Erythroblast (primary cell): ENCODE results near the gene FUT8.

Source experiments
- GATA1 ChIP-seq: IDR thresholded peaks from 2 replicates; pipeline ENCODE4 v1.6.1; 2011; ENCODE audit warnings: low read depth, mild to moderate bottlenecking, control low read depth, low read length, moderate library complexity
- POLR2A ChIP-seq: IDR thresholded peaks from 2 replicates; pipeline ENCODE4 v1.6.1; 2011; ENCODE audit warnings: mild to moderate bottlenecking, low read length

- no peak for TF ChIP-seq POLR2A
- TF ChIP-seq GATA1, result no peak
These were observed 162.9 kb downstream of the FUT8 start for GRCh38 chr14:65575389-65575788.
